H1 (cell line): Measurements from ENCODE around the gene STX4. TPM values are rescaled to one million over a fixed set of nuclear protein-coding genes. Genes with fewer than 3 reads are reported as not detected.

Experiments used
- CTCF ChIA-PET: fragments of 300-600 bp; sonication (Branson Sonifier 250); formaldehyde crosslinking; loops from one replicate; lab custom pipeline; 2021; ENCODE audit not compliant: partially characterized antibody; lab: Charles Lee
- POLR2A ChIA-PET: fragments of 300-600 bp; sonication (Branson Sonifier 250); formaldehyde crosslinking; loops from one replicate; lab custom pipeline; 2021; ENCODE audit warnings: inconsistent platforms; ENCODE audit not compliant: partially characterized antibody; lab: Charles Lee
- DNase-seq, 2 experiments: peaks; one replicate each; pipeline versions ENCODE4 v3.0.0 to v3.0.0-alpha.2; 2010 to 2022; ENCODE audit warnings: low spot score in 2 of 2, low read depth in 1 of 2, mixed read lengths in 1 of 2
- FAIRE-seq: peaks from 2 replicates; lab custom pipeline; 2011; peaks lifted over from hg19 to GRCh38; lab: Jason Lieb, UNC
- H2AFZ ChIP-seq: 2 replicates; pipeline ENCODE4 v1.8.1; 2012; ENCODE audit warnings: low read length, inconsistent platforms
- H2AK5ac ChIP-seq: 2 replicates; pipeline ENCODE4 v1.6.1; 2013; ENCODE audit warnings: low read depth, low read length
- H2BK120ac ChIP-seq: replicated peaks from 2 replicates; pipeline ENCODE3; 2013; ENCODE audit warnings: low read depth, low read length, inconsistent platforms
- H2BK12ac ChIP-seq: 2 replicates; pipeline ENCODE4 v1.6.1; 2013; ENCODE audit warnings: low read depth, low read length
- H2BK15ac ChIP-seq: 2 replicates; pipeline ENCODE4 v1.6.1; 2013; ENCODE audit warnings: low read length
- H2BK20ac ChIP-seq: 2 replicates; pipeline ENCODE4 v1.6.1; 2013; ENCODE audit warnings: low read length
- H2BK5ac ChIP-seq: 2 replicates; pipeline ENCODE4 v1.6.1; 2013; ENCODE audit warnings: low read depth, low read length
- H3K14ac ChIP-seq: 2 replicates; pipeline ENCODE4 v1.6.1; 2013; ENCODE audit warnings: inconsistent platforms; ENCODE audit not compliant: insufficient read length
- H3K18ac ChIP-seq: 2 replicates; pipeline ENCODE4 v1.6.1; 2013; ENCODE audit warnings: low read length; ENCODE audit errors: extremely low read depth
- H3K23ac ChIP-seq: 2 replicates; pipeline ENCODE4 v1.6.1; 2013; ENCODE audit warnings: inconsistent platforms; ENCODE audit not compliant: insufficient read length
- H3K23me2 ChIP-seq: 2 replicates; pipeline ENCODE4 v1.6.1; 2013; ENCODE audit warnings: low read depth, low read length
- H3K27ac ChIP-seq: 2 replicates; pipeline ENCODE4 v1.6.1; 2011; ENCODE audit warnings: low read depth, low read length, inconsistent platforms
- H3K27me3 ChIP-seq, 4 experiments: replicated peaks in 1 of 4; 1 replicate in 1 of 4; 2 replicates in 3 of 4; pipeline versions ENCODE4 v1.6.1 to v1.8.1; 2011 to 2013; ENCODE audit warnings: low read length in 3 of 4, mild to moderate bottlenecking in 3 of 4, inconsistent platforms in 2 of 4, mixed read lengths in 2 of 4, moderate library complexity in 1 of 4; ENCODE audit not compliant: control insufficient read depth in 3 of 4, insufficient read depth in 3 of 4; ENCODE audit errors: extremely low read depth in 1 of 4
- H3K36me3 ChIP-seq, 4 experiments: 2 replicates each; pipeline versions ENCODE4 v1.6.1 to v1.8.1; 2011 to 2013; ENCODE audit warnings: mild to moderate bottlenecking in 4 of 4, low read length in 3 of 4, moderate library complexity in 2 of 4, control low read depth in 1 of 4, inconsistent platforms in 1 of 4; ENCODE audit not compliant: insufficient read depth in 4 of 4, control insufficient read depth in 2 of 4
- H3K4ac ChIP-seq: replicated peaks from 2 replicates; pipeline ENCODE3; 2013; ENCODE audit warnings: low read length, low read depth, mixed read lengths, inconsistent platforms; ENCODE audit not compliant: insufficient read length
- H3K4me1 ChIP-seq, 4 experiments: replicated peaks in 1 of 4; 1 replicate in 1 of 4; 2 replicates in 3 of 4; pipeline versions ENCODE4 v1.6.1 to v1.8.1; 2011 to 2013; ENCODE audit warnings: low read length in 3 of 4, inconsistent platforms in 2 of 4, mixed read lengths in 1 of 4; ENCODE audit not compliant: insufficient read depth in 4 of 4, control insufficient read depth in 3 of 4
- H3K4me2 ChIP-seq, 2 experiments: 2 replicates each; pipeline versions ENCODE4 v1.6.1 to v1.8.1; 2011 to 2013; ENCODE audit warnings: low read depth in 2 of 2, low read length in 2 of 2, control low read depth in 1 of 2, inconsistent platforms in 1 of 2, mild to moderate bottlenecking in 1 of 2; ENCODE audit not compliant: insufficient read depth in 1 of 2
- H3K4me3 ChIP-seq, 4 experiments: fragments of 200-600, 300-600 bp in 1 of 4; sonication (generic), shearing (Covaris generic), sonication (Bioruptor Twin) in 1 of 4; 2 replicates each; pipeline versions ENCODE4 v1.5.1 to v1.8.1; 2011 to 2016; ENCODE audit warnings: low read length in 4 of 4, low read depth in 3 of 4, control low read depth in 2 of 4, inconsistent platforms in 2 of 4, mild to moderate bottlenecking in 2 of 4, mixed read lengths in 1 of 4, moderate library complexity in 1 of 4; ENCODE audit not compliant: insufficient read depth in 2 of 4; ENCODE audit errors: extremely low read depth in 1 of 4
- H3K56ac ChIP-seq: replicated peaks from 2 replicates; pipeline ENCODE3; 2013; ENCODE audit warnings: low read depth, mild to moderate bottlenecking, mixed read lengths, low read length, inconsistent platforms; ENCODE audit not compliant: insufficient read length
- H3K79me1 ChIP-seq: 2 replicates; pipeline ENCODE4 v1.6.1; 2013; ENCODE audit warnings: low read depth, low read length, control low read depth
- H3K79me2 ChIP-seq, 2 experiments: 2 replicates each; pipeline versions ENCODE4 v1.6.1 to v1.8.1; 2012 to 2013; ENCODE audit warnings: low read length in 2 of 2, mild to moderate bottlenecking in 2 of 2, inconsistent platforms in 1 of 2; ENCODE audit not compliant: insufficient read depth in 2 of 2, control insufficient read depth in 1 of 2
- H3K9ac ChIP-seq, 4 experiments: replicated peaks in 1 of 4; 1 replicate in 1 of 4; 2 replicates in 3 of 4; pipeline versions ENCODE4 v1.6.1 to v1.8.1; 2011 to 2013; ENCODE audit warnings: low read depth in 3 of 4, low read length in 3 of 4, control low read depth in 2 of 4, mild to moderate bottlenecking in 2 of 4, moderate library complexity in 2 of 4, inconsistent platforms in 1 of 4; ENCODE audit errors: extremely low read depth in 1 of 4
- H3K9me3 ChIP-seq, 2 experiments: 2 replicates each; pipeline versions ENCODE4 v1.6.1 to v1.8.1; 2012 to 2013; ENCODE audit warnings: mild to moderate bottlenecking in 2 of 2, moderate library complexity in 2 of 2, control low read depth in 1 of 2, inconsistent platforms in 1 of 2, low read depth in 1 of 2, low read length in 1 of 2, mixed read lengths in 1 of 2; ENCODE audit not compliant: insufficient read depth in 2 of 2
- H4K20me1 ChIP-seq, 2 experiments: replicated peaks in 1 of 2; 2 replicates each; pipeline versions ENCODE3 to v1.8.1; 2011 to 2013; ENCODE audit warnings: inconsistent platforms in 2 of 2, low read length in 2 of 2, mild to moderate bottlenecking in 1 of 2; ENCODE audit not compliant: insufficient read depth in 2 of 2, control insufficient read depth in 1 of 2
- H4K5ac ChIP-seq: 2 replicates; pipeline ENCODE4 v1.6.1; 2013; ENCODE audit warnings: low read length, low read depth, mixed read lengths, inconsistent platforms; ENCODE audit not compliant: insufficient read length
- H4K8ac ChIP-seq: 2 replicates; pipeline ENCODE4 v1.8.0; 2013; ENCODE audit warnings: mild to moderate bottlenecking, moderate library complexity, low read length, inconsistent platforms; ENCODE audit not compliant: insufficient read depth; ENCODE audit errors: extremely low read depth
- H4K91ac ChIP-seq: replicated peaks from 2 replicates; pipeline ENCODE3; 2013; ENCODE audit warnings: low read length, mixed read lengths, inconsistent platforms; ENCODE audit not compliant: insufficient read length
- BRCA1 ChIP-seq: IDR thresholded peaks from 2 replicates; pipeline ENCODE4 v1.6.1; 2012; ENCODE audit warnings: low read depth, low read length, improper control_type of control experiment
- CREB1 ChIP-seq: IDR thresholded peaks from 2 replicates; pipeline ENCODE4 v1.6.1; 2012; ENCODE audit warnings: inconsistent platforms
- GTF2F1 ChIP-seq: IDR thresholded peaks from 2 replicates; pipeline ENCODE4 v1.6.1; 2012; ENCODE audit warnings: low read depth, low read length, improper control_type of control experiment, borderline replicate concordance
- HDAC2 ChIP-seq, 2 experiments: fragments of 300-600 bp in 1 of 2; sonication (generic) in 1 of 2; IDR thresholded peaks; 2 replicates each; pipeline ENCODE4 v1.6.1; 2011 to 2012; ENCODE audit warnings: low read depth in 2 of 2, low read length in 2 of 2, mild to moderate bottlenecking in 2 of 2, moderate library complexity in 2 of 2, borderline replicate concordance in 1 of 2, inconsistent platforms in 1 of 2
- NRF1 ChIP-seq: IDR thresholded peaks from 2 replicates; pipeline ENCODE4 v1.6.1; 2011; ENCODE audit warnings: mild to moderate bottlenecking, low read depth, low read length, improper control_type of control experiment
- POLR2AphosphoS5 ChIP-seq: IDR thresholded peaks from 2 replicates; pipeline ENCODE4 v1.6.1; 2011; ENCODE audit warnings: low read depth, low read length
- RBBP5 ChIP-seq: IDR thresholded peaks from 2 replicates; pipeline ENCODE4 v1.7.1; 2012; ENCODE audit warnings: low read depth, mild to moderate bottlenecking, inconsistent platforms, low read length, moderate library complexity, borderline replicate concordance
- SAP30 ChIP-seq: fragments of 300-600 bp; sonication (generic); IDR thresholded peaks from 2 replicates; pipeline ENCODE4 v1.7.1; 2012; ENCODE audit warnings: low read length, moderate library complexity, mild to moderate bottlenecking, inconsistent platforms; ENCODE audit not compliant: insufficient read depth, insufficient replicate concordance
- SP4 ChIP-seq: IDR thresholded peaks from 2 replicates; pipeline ENCODE4 v1.6.1; 2012; ENCODE audit warnings: low read length, inconsistent platforms
- TAF7 ChIP-seq: optimal IDR thresholded peaks from 2 replicates; pipeline ENCODE3; 2011; ENCODE audit warnings: low read depth, mild to moderate bottlenecking, inconsistent platforms, low read length, moderate library complexity, borderline replicate concordance
- TEAD4 ChIP-seq: IDR thresholded peaks from 2 replicates; pipeline ENCODE4 v1.6.1; 2012; ENCODE audit warnings: low read depth, low read length, inconsistent platforms, mixed read lengths
- WGBS, 2 experiments: shearing (Covaris generic) in 1 of 2; methylation state at CpG; one replicate each; pipeline versions ENCODE4 v1.1.6 to v1.1.7; 2013 to 2015; ENCODE audit warnings: low lambda C conversion rate in 2 of 2, mixed read lengths in 2 of 2, inconsistent platforms in 1 of 2, low coverage in 1 of 2, missing lambda C conversion rate in 1 of 2; ENCODE audit not compliant: insufficient replicate concordance in 2 of 2, insufficient coverage in 1 of 2, insufficient read length in 1 of 2; ENCODE audit errors: extremely low coverage in 1 of 2, missing lambda C conversion rate in 1 of 2; 5-methylcytosine and 5-hydroxymethylcytosine counted together
- polyA plus RNA-seq, 7 experiments: library from polyadenylated mRNA; depleted of rRNA in 3 of 7; stranded (reverse) in 5 of 7; unstranded in 2 of 7; fragments of >200 nt in 5 of 7; fragments of 200-250 nt in 2 of 7; gene quantifications; 1 replicate in 5 of 7; 2 replicates in 1 of 7; 4 replicates in 1 of 7; pipeline versions ENCODE4 v1.2.1 to v1.2.3, GENCODE V29; 2011 to 2013; ENCODE audit warnings: missing spikeins in 2 of 7, mixed read lengths in 2 of 7
- total RNA-seq: library from RNA; stranded (reverse); fragmentation: NEBNext Ultra II Directional; extraction: Animal tissue kit (Norgen Biotek cat#: 25700); gene quantifications from 2 replicates; pipeline ENCODE4 v1.2.1, GENCODE V29; 2021
- TF ChIP-seq, protein P1 (sequence below): IDR thresholded peaks from 2 replicates; pipeline ENCODE4 v1.6.1; 2012; ENCODE audit warnings: inconsistent platforms

The STX4 gene
- total and polyA plus RNA-seq, 2 of the 8 experiments (the other 6 are each of a cell fraction or from before 2014, with no cell fraction given): 25.8 to 32.3 TPM

DNA sequence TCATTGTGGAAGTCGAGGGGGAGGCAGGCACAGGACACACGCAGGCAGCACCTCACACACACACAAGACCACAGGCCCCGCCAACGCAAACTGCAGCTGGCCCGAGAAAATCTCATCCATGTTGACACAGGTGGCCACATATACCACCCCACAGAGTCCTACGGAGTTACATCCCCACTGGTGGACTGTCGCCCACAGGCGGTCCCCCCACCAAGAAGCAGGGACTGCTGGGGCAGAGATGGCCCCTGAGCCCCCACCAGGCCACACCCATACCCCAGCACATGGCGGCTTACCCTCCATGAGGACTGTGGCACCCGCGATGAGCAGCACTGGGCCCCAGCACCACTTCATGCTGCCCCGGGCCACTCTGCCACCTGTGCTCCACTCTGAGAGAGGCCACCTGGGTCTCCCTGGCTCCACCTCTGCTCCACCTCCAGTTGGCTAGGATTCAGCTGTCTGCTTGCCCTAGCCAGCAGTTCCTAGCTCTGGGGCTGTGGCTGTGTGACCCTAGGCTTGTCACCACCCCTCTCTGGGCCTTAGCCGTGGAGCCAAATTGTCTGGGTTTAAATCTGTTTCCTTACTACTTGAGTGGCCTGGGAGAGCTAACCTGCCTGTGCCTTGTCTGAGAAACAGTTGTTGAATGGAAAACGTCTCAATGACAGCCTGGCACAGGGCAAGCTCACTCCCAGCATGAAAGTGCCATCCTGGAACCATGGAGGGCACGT is 55.3 kb downstream of the STX4 start, which contains the start of gene PRSS53:
PRSS53 (minus strand) TSS at position 485 of the 725 bp plus-strand sequence; CDS start at position 351, 134 bp downstream.
- Histone ChIP-seq H3K36me3 (peaks cover 0 to 15% (median 4%) of the 10 kb centered on the region in 4 experiments; a peak in 5 of 8 replicates), H4K91ac (no peak within 1 kb of the TSS), H3K27me3 (no peaks in the 10 kb centered on the region), H4K8ac (no peak within 1 kb of the TSS), H3K4me1 (peaks cover 0 to 9% (median 3%) of the 10 kb centered on the region in 4 experiments; a peak in 4 of 7 replicates), H3K79me2 (peaks cover 0 to 7% of the 10 kb centered on the region in 2 experiments; a peak in 1 of 4 replicates), H4K20me1 (peaks cover 8 to 28% of the 10 kb centered on the region in 2 experiments), H2BK12ac (no peak within 1 kb of the TSS), H3K9ac (no peak within 1 kb of the TSS), H2BK5ac (no peak within 1 kb of the TSS), H2BK120ac (no peak within 1 kb of the TSS), H3K27ac (no peak within 1 kb of the TSS), H2AK5ac (no peak within 1 kb of the TSS), H3K4me3 (no peak within 1 kb of the TSS), H3K14ac (no peak within 1 kb of the TSS), H2BK15ac (no peak within 1 kb of the TSS), H3K9me3 (no peaks in the 10 kb centered on the region), H3K23me2 (peaks cover 3% of the 10 kb centered on the region; the same call in 1 of the 2 replicates), H2AFZ (no peak within 1 kb of the TSS), H3K23ac (no peak within 1 kb of the TSS), H3K4me2 (no peak within 1 kb of the TSS), H3K18ac (no peak within 1 kb of the TSS), H4K5ac (no peak within 1 kb of the TSS), H3K56ac (no peak within 1 kb of the TSS), H3K79me1 (peaks cover 12% of the 10 kb centered on the region), H3K4ac (no peak within 1 kb of the TSS), H2BK20ac (no peak within 1 kb of the TSS)
- FAIRE-seq: no peak
- 87% methylated on average over 15 of the region's 15 CpGs; no CpG with 5 or more reads in 1 of the 2 experiments for WGBS, 2 experiments
- ChIA-PET POLR2A (interaction anchor here (0.8 to 1.5 kb wide), 5 partner anchors 19 to 626 kb away, joined by 3 to 5 read pairs (median 3); partner anchors contain the start of gene PRSS8), CTCF (interaction anchor here (1.1 to 3.0 kb wide), 3 partner anchors 9 to 55 kb away, joined by 4 to 14 read pairs (median 6); no protein-coding TSS in a partner anchor)
- DNase-seq: no peak
- no peak for TF ChIP-seq SAP30
- TF ChIP-seq POLR2AphosphoS5: no peak
- no peak for TF ChIP-seq NRF1
- TF ChIP-seq HDAC2 (IDR thresholded peaks at IDR 0.05; ENCODE audit: borderline replicate concordance in 1 of 2, low read depth in 2 of 2, low read length in 2 of 2): no peak
- no peak for TF ChIP-seq GTF2F1
- no peak for TF ChIP-seq CREB1
- no peak for TF ChIP-seq SP4
- TF ChIP-seq, protein P1, sequence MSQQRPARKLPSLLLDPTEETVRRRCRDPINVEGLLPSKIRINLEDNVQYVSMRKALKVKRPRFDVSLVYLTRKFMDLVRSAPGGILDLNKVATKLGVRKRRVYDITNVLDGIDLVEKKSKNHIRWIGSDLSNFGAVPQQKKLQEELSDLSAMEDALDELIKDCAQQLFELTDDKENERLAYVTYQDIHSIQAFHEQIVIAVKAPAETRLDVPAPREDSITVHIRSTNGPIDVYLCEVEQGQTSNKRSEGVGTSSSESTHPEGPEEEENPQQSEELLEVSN: no peak
- no peak for TF ChIP-seq RBBP5
- no peak for TF ChIP-seq BRCA1
- TF ChIP-seq TAF7: no peak
- TF ChIP-seq TEAD4: no peak
